ENCODE results near the gene TGM6.

The TGM6 gene

GRCh38 chr20:2365091-2365490 lies 15.6 kb upstream of the TGM6 start:
- no peak for DNase-seq

- no peak for DNase-seq
These were observed 15.0 kb upstream of the TGM6 start for GRCh38 chr20:2365666-2366065.

GRCh38 chr20:2368621-2369020 lies 12.1 kb upstream of the TGM6 start:
- no peak for DNase-seq

DNA sequence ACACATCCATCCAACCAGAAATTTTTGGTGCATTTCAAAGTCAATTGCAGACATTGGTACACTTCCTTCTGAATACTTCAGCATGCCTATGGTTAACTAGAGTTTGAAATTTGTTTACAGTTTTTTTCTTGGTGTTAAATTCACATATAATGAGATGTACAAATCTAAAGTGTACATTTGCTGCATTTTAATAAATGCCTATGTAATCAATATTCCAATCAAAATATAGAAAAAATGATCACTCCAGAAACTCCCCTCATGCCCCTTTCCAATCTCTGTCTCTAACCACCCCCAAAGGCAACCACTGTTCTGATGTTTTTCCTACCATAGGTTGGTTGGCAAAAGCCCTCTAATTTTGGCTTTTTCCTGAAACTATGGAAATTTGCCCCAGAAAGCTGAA lies 7.6 kb upstream of the TGM6 start:
- no peak for DNase-seq

- no peak for DNase-seq
These were observed 6.2 kb upstream of the TGM6 start for GRCh38 chr20:2374346-2375125.

DNA sequence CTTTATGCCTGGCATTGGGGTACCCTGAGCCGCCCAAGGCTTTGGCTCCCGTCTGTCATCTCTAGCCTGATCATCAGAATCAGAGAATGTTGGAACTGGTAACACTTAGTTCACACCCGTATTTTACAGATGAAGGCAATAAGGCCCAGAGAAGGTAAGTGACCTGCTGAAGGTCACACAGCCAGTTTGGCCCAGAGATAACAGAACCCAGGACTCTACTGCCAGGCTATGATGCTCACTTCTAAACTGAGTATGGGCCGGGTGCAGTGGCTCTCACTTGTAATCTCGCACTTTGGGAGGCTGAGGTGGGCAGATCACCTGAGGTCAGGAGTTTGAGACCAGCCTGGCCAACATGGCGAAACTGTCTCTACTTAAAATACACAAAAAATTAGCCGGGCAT lies 1.8 kb upstream of the TGM6 start:
- DNase-seq: no peak

DNA sequence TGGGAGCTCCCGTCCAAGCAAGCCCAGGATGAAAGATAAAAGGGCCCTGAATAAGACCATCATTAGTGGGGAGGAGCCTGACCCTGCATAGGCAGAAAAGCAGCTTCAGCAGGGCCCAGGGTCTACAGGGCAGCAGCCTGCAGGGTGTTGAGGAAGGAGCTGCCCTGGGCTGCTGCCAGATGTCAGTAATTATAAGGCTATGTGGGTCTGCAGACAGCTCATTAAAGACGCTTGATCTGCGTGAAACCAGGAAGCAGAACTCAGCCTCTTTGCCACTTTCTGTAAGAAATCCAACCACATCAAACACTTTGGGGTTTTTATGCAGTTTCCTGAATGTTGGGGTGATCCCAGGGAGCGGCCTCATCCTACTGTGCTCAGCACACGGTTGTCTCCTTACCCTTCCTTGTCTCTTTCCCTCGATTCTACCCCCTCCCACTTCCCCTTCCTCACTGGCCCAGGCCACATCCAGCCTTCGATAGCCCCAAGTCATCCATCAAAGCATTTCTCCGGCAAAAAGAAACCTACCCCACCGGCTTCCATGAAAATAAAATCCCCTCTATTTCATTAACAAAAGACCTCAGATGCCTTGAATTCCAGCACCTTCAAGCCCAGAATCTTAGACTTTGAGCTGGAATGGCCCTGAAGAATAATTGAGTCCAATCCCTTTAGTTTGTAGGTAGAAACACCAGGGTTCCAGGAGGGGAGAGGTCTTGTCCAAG lies 1.0 kb upstream of the TGM6 start:
- no peak for DNase-seq

DNA sequence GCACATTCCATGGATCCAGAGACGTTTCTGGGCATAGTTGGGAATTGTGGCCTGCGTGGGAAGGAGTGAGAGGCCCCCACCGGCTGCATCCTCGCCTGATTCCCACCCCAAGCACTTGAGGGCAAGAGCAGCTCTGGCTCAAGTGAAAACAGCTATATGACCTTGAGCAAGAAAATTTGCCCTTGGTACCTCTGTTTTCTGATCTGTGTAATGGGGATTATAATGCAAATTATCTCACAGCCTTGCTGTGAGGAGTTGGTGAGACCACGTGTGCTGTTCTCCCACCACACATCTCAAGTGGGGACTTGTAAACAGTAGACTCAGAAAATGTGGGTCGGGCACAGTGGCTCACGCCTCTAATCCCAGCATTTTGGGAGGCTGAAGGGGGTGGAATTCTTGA lies 602 bp downstream of the TGM6 start:
- no peak for DNase-seq

DNA sequence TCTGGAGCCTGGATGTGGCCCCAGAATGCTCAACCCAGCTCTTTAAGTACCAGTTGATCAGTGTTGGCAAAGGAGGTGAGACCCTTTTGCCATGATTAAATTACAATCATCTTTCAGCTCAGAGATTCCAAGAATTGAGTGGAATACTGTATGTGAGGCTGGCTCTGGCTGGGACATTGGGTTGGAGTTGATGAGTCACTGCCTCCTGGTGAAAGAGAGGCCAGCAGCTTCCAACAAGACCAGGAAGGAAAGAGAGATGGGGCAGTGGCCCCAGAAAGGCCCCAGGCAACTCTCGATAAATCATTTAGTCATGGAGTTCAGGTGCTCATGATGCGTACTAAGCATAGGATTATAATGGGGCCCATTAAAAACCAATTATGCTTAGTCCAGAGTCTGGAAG lies 2.1 kb downstream of the TGM6 start:
- DNase-seq: peak; percentile 27

GRCh38 chr20:2385026-2385425 lies 4.3 kb downstream of the TGM6 start:
- DNase-seq: peak; percentile 66

- DNase-seq: no peak
These were observed 4.8 kb downstream of the TGM6 start for GRCh38 chr20:2385496-2385895.

GRCh38 chr20:2386516-2387179 lies 5.9 kb downstream of the TGM6 start:
- peak; percentile 86 for DNase-seq

- DNase-seq: peak; percentile 53
These were observed 6.5 kb downstream of the TGM6 start for GRCh38 chr20:2387180-2387577.

DNA sequence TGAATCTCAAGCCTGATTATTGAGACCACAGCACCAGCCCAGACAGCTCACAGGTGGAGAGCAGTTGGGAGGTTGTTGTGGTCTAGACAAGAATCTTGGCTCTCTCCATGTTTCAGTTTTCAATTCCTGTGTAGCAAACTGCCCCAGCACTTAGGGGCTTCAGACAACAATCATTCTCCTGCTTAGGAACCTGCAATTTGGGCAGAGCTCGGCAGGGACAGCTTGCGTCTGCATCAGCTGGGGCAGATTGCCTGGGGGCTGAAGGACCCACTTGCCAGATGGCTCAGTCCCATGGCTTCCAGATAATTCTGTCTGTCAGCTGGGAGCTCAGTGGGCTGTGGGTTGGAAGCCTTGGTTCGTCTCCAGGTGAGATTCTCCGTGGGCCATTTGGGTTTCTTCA lies 6.9 kb downstream of the TGM6 start:
- DNase-seq: no peak

GRCh38 chr20:2390951-2391675 lies 10.4 kb downstream of the TGM6 start:
- DNase-seq: no peak

GRCh38 chr20:2394411-2395055 lies 13.8 kb downstream of the TGM6 start:
- DNase-seq: no peak

GRCh38 chr20:2395136-2395535 lies 14.4 kb downstream of the TGM6 start:
- DNase-seq: no peak

- no peak for DNase-seq
These were observed 15.6 kb downstream of the TGM6 start for GRCh38 chr20:2396241-2396814.

- DNase-seq: no peak
These were observed 16.4 kb downstream of the TGM6 start for GRCh38 chr20:2397091-2397490.

DNA sequence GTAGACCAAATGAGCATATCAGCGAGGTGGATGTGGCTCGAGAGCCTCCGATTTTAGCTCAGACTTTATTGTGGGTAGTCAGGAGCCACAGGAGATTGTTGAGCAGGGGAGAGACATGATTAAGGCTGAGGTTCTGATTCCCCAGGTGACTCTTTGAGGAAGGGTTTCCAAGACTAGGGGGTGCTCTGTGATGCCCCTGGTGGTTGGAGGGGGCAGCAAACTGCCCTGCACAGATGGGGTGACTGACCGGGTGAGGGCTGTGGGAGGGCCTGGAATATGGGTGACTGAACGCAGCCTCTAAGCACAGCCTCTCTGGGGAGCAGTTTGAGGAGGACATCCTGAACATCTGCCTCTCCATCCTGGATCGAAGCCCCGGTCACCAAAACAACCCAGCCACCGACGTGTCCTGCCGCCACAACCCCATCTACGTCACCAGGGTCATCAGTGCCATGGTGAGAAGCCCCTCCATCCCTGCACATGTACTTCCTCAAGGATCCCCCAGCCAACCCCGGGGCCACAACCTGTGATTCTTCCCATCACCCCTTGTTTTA lies 17.0 kb downstream of the TGM6 start:
- DNase-seq: no peak

DNA sequence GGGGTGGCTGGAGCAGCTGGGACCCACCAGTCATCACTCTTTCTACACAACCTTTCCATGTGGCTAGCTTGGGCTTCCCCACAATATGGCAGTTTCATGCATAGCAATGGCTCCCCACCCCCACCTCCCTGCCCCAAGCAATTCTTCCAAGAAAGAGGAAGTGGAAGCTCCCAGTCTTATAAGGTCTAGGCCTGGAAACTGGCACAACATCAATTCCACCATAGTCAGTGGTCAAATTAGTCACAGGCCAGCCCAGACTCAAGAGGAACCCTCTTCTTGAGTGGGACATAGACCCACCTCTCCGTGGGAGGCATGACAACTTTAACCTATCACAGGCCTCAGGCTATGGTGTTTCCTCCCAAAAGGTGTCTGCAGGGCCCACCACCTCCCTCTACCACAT lies 17.7 kb downstream of the TGM6 start:
- no peak for DNase-seq

DNA sequence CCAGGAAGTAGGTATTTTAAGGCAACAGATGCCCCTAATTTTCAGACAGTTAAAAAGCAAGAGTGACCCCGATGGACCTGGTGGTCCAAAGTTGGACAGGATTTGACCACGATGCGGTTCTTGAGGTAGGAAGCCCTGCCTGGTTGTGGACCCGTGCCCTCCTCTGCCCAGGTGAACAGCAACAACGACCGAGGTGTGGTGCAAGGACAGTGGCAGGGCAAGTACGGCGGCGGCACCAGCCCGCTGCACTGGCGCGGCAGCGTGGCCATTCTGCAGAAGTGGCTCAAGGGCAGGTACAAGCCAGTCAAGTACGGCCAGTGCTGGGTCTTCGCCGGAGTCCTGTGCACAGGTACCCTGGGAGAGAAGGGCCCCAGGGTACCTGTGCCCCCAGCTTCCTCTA lies 18.7 kb downstream of the TGM6 start:
- no peak for DNase-seq

Data from fibroblast of skin of right biceps (primary cell).